Measurements from ENCODE around the gene RBKS. TPM values are rescaled to one million over a fixed set of nuclear protein-coding genes. Genes with fewer than 3 reads are reported as not detected.

Gene RBKS
- total and polyA plus RNA-seq, 2 of the 13 experiments (the other 11 are each of a cell fraction or from before 2014, with no cell fraction given) = 7.7 to 8.3 TPM

GRCh38 chr2:27863146-27863545, 27.0 kb downstream of the RBKS start (continued):
- TF ChIP-seq, protein P1, sequence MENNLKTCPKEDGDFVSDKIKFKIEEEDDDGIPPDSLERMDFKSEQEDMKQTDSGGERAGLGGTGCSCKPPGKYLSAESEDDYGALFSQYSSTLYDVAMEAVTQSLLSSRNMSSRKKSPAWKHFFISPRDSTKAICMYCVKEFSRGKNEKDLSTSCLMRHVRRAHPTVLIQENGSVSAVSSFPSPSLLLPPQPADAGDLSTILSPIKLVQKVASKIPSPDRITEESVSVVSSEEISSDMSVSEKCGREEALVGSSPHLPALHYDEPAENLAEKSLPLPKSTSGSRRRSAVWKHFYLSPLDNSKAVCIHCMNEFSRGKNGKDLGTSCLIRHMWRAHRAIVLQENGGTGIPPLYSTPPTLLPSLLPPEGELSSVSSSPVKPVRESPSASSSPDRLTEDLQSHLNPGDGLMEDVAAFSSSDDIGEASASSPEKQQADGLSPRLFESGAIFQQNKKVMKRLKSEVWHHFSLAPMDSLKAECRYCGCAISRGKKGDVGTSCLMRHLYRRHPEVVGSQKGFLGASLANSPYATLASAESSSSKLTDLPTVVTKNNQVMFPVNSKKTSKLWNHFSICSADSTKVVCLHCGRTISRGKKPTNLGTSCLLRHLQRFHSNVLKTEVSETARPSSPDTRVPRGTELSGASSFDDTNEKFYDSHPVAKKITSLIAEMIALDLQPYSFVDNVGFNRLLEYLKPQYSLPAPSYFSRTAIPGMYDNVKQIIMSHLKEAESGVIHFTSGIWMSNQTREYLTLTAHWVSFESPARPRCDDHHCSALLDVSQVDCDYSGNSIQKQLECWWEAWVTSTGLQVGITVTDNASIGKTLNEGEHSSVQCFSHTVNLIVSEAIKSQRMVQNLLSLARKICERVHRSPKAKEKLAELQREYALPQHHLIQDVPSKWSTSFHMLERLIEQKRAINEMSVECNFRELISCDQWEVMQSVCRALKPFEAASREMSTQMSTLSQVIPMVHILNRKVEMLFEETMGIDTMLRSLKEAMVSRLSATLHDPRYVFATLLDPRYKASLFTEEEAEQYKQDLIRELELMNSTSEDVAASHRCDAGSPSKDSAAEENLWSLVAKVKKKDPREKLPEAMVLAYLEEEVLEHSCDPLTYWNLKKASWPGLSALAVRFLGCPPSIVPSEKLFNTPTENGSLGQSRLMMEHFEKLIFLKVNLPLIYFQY (CRISPR knock-in tag; IDR thresholded peaks at IDR 0.05; ENCODE audit: borderline replicate concordance) = no peak
- no peak for TF ChIP-seq NCOR1 (IDR thresholded peaks at IDR 0.05; ENCODE audit: borderline replicate concordance, low read length)

DNA sequence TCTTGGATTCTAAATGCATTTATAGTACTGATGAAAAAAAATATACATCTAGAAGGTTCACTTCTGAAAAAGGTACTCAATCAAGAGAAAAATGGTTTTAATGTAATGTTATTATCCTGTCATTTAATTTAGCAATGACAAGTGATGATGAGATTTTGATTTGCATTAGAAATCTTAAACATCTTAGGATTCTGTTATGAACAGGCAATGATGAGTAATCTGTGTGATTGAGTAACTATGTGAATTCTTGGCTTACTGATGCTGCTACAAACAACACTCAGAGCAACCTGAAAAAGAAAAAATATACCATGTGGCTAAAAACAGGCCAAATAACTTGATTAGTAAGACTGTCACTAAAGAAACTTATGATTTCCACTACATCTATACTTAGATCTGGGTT, 30.1 kb downstream of the RBKS start:
- no peak for ATAC-seq

More for the DNA sequence above, 30.1 kb downstream of the RBKS start:
- peaks cover 9% of the 10 kb centered on the region for H3K4me1 ChIP-seq (ENCODE audit: insufficient read depth, low read length)
- H3K4me2 ChIP-seq (ENCODE audit: low read depth, low read length) = no peak overlapping the region
- H3K36me3 ChIP-seq (replicated peaks in 1 of 2; ENCODE audit: control insufficient read depth in 1 of 2, insufficient read depth in 2 of 2, low read length in 2 of 2) = no peaks in the 10 kb centered on the region
- in situ Hi-C loops (cut with HindIII; ENCODE audit: extremely low pct_ligation_motif_present, low pct_unique_long_range_greater_than_20kb) (no loop called here), intact Hi-C loops (cut with micrococcal nuclease; ENCODE audit: unreplicated experiment) (no loop called here)
- H3K9ac ChIP-seq (ENCODE audit: insufficient read depth, low read depth, low read length) = no peak overlapping the region
- H3K27me3 ChIP-seq (ENCODE audit: control insufficient read depth in 1 of 2, insufficient read depth in 2 of 2, low read length in 2 of 2) = no peaks in the 10 kb centered on the region
- no peak for DNase-seq (ENCODE audit: low spot score)
- H3K4me3 ChIP-seq (replicated peaks in 1 of 3; ENCODE audit: insufficient read depth in 1 of 3, low read depth in 2 of 3, low read length in 3 of 3) = no peak overlapping the region
- no peak overlapping the region for H2AFZ ChIP-seq (ENCODE audit: low read length)
- CTCF ChIA-PET (ENCODE audit: low intra/inter-chr PET ratio, low total read pairs) = no interaction called here
- no peak for TF ChIP-seq TOE1 (CRISPR knock-in tag; IDR thresholded peaks at IDR 0.05)
- TF ChIP-seq U2AF1 (optimal IDR thresholded peaks at IDR 0.05; ENCODE audit: low read depth, low read length) = no peak
- no peaks in the 10 kb centered on the region for H3K9me3 ChIP-seq (ENCODE audit: low read length)
- no TSS peak for BruUV-seq (replicated peaks)
- no peaks in the 10 kb centered on the region for H4K20me1 ChIP-seq (ENCODE audit: insufficient read depth, low read length)
- POLR2A ChIA-PET = no interaction called here
- no peak overlapping the region for H3K27ac ChIP-seq (ENCODE audit: extremely low read length, insufficient read depth, low read length)
- no peak for FAIRE-seq
- no peaks in the 10 kb centered on the region for H3K79me2 ChIP-seq (ENCODE audit: insufficient read depth, low read length)

Measured in HepG2 (cell line).